ENCODE data around the gene ILDR1.

The ILDR1 gene

DNA sequence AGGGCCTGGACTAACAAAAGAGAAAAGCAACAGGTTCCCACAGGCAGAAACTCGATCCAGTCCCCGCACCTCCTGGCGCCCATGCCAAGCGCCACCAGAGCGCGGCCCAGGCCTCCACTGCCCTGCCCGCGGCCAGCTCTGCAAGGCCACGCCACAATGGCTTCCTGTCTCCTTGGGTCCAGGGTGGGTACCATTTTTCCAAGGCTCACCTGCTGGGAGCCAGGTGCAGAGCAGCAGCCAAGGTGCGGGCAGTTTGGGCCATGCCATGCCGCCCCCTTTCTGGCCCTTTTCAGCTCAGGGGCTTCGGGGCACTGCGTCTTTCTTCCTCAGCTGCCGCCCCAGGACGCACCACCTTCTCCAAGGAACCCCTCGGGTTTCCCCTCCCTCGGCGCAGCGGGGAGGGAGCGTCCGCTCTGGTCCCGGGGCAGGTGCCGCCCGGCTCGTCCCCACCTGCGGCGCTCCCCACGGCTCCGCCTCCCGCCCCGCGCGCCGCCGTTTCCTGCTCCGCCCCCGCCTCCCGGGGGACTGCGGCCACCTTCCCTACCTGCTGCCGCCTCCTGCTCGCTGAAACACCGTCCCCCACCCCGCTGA is at the start of gene ILDR1:
Gene ILDR1 (minus strand): TSS at position 437 of the 591 bp plus-strand sequence. CDS start 170 bp downstream, at position 267.
- no peak for DNase-seq (ENCODE audit: low read depth)
- no peak within 1 kb of the TSS for H3K4me3 ChIP-seq (replicated peaks; ENCODE audit: low read depth, low read length)
- TF ChIP-seq CTCF (IDR thresholded peaks at IDR 0.05; ENCODE audit: low read length, missing control alignments), result no peak

DNA sequence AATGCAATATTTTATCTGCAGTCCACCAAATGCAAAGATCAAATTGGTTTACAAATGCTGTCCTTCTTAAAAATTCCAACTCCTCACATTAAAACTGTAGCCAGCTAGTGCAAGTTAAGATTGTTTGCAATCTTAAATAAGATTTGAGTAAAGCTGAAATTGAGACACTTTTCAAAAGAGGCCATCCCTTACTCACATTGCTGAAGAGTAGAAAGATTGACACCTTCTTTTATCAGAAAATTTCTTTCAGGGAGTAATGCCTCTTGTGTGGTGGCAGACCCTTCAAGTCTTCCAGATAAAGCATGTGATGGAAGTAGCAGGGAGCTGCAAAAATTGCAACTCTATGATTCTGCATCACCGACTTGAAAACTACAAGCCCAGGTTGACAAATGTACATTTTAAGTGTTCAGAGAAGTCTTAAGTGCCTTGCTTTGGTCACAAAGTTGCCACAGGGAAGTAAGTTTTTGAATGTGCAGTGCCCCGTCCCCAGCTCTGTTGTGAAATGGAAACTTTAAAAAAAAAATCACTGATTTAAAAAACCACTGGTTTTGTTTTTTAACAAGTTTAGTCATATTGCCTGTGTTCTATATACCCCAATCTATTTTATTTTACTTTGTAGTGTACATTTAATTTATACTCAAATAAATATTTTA is 45.7 kb upstream of the ILDR1 start:
- TF ChIP-seq CTCF (IDR thresholded peaks at IDR 0.05; ENCODE audit: low read length, missing control alignments), result no peak
- H3K4me3 ChIP-seq (replicated peaks; ENCODE audit: low read depth, low read length), result no peak overlapping the region
- no peak for DNase-seq (ENCODE audit: low read depth)

GRCh38 chr3:122067214-122067550 is 45.1 kb upstream of the ILDR1 start:
- peak; percentile 4 for DNase-seq (ENCODE audit: low read depth)
- no peak for TF ChIP-seq CTCF (IDR thresholded peaks at IDR 0.05; ENCODE audit: low read length, missing control alignments)
- H3K4me3 ChIP-seq (replicated peaks; ENCODE audit: low read depth, low read length), result no peak overlapping the region

DNA sequence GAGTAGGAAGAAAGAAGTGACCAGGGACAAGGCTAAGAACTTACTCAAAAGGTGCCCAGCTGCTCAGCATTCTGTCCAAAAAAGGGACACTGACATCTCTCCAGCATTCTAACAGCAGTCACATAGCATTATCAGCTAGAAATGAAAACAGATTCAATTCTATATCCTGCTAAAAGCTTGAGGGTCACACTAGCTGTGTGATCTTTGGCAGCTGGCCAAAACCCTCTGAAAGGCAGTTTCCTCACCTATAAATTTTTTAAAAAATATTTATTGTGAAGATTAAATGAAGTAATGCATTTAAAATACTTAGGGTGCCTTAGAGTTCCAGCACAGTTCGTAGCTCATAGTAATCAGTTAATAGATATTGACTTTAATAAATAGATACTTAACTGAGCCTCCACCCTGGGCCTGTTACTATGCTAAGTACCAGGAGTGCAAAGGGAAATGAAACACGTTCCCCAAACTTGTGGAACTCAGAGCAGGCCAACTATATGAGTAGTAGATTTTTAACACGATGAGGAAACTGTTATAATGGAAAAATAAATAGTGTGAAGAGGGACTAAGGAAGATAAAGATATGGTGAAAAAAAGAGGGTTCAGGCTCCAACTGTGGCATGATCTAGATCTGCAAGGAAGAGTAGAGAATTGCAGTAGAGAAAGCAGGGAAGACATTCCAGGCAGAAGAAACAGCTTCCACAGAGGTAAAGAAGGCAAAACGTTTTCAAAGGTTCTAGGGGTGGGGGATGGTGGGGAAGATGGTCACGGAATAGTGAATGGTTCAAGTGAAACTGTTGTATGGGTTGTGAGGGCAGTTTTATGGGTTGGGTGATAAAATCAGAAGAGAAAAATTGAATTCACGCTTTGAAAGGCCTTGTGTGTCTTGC is 44.5 kb upstream of the ILDR1 start:
- no peak overlapping the region for H3K4me3 ChIP-seq (replicated peaks; ENCODE audit: low read depth, low read length)
- DNase-seq (ENCODE audit: low read depth), result no peak
- no peak for TF ChIP-seq CTCF (IDR thresholded peaks at IDR 0.05; ENCODE audit: low read length, missing control alignments)

DNA sequence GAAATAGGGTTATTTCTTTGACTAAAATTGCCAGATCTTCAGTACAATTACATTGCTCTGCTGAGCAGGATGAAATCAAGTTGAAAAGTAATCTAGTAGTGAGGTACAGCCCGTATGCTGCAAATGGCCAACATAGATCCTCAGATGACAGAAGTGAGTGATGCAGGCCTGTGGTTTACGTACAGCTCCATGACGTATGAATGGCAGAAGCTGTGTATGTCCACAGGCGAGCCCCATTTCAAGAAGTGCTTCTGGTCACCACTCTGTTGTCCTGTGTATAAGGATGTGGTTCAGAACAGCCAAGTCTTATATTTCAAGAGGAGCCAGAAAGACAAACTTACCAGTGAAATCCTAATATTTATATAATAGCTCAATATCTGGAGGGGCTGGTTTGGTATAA is 42.3 kb upstream of the ILDR1 start:
- no peak overlapping the region for H3K4me3 ChIP-seq (replicated peaks; ENCODE audit: low read depth, low read length)
- DNase-seq (ENCODE audit: low read depth), result no peak
- TF ChIP-seq CTCF (IDR thresholded peaks at IDR 0.05; ENCODE audit: low read length, missing control alignments), result no peak

DNA sequence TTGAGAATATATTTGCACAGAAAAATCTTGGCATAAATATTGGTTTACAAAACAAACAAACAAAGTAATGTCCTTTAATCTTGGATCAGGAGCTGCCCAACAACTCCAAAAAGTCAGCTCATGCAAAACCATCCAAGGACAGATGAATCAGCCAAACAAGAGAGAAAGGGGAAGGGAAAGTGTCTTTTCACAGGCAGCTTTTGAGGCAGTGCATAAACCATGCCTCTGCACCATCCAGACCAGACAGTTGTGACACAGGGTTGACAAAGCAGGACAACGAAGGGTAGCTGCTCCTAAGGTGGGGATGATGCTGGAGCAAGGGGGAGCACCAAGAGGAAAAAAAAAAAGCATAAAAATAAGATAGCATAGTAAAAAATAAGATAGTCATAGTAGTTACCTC is 41.9 kb upstream of the ILDR1 start:
- no peak overlapping the region for H3K4me3 ChIP-seq (replicated peaks; ENCODE audit: low read depth, low read length)
- TF ChIP-seq CTCF (IDR thresholded peaks at IDR 0.05; ENCODE audit: low read length, missing control alignments), result no peak
- no peak for DNase-seq (ENCODE audit: low read depth)

Data from fibroblast of pulmonary artery (primary cell).